Adrenal gland (tissue), 5 donors: ENCODE measurements around the gene CCDC51.
A peak's percentile ranks its signal among the peaks of the same experiment; 100 is the strongest.

ENCODE experiments used
- POLR2A ChIP-seq, 2 donors: fragments of 450-650 bp; IDR thresholded peaks; one replicate each; pipeline ENCODE4 v1.6.1; 2017; ENCODE audit warnings: antibody characterized with exemption in 2 of 2, mild to moderate bottlenecking in 2 of 2, moderate library complexity in 1 of 2
- TF ChIP-seq, protein P1 (sequence below), 6 experiments: fragments of 450-650 bp in 4 of 6; fragments of 200-600 bp in 2 of 6; sonication (generic) in 1 of 6; IDR thresholded peaks; 1 replicate in 5 of 6; 2 replicates in 1 of 6; pipeline versions ENCODE4 v1.5.1 to v1.8.0; 2016 to 2021; ENCODE audit warnings: antibody characterized with exemption in 6 of 6, mild to moderate bottlenecking in 2 of 6, moderate library complexity in 1 of 6
- donor health status: DM: no; HTN: no; CAD: no.

GRCh38 chr3:48465531-48466378 lies 25.8 kb upstream of the CCDC51 start:
- TF ChIP-seq, protein P1, sequence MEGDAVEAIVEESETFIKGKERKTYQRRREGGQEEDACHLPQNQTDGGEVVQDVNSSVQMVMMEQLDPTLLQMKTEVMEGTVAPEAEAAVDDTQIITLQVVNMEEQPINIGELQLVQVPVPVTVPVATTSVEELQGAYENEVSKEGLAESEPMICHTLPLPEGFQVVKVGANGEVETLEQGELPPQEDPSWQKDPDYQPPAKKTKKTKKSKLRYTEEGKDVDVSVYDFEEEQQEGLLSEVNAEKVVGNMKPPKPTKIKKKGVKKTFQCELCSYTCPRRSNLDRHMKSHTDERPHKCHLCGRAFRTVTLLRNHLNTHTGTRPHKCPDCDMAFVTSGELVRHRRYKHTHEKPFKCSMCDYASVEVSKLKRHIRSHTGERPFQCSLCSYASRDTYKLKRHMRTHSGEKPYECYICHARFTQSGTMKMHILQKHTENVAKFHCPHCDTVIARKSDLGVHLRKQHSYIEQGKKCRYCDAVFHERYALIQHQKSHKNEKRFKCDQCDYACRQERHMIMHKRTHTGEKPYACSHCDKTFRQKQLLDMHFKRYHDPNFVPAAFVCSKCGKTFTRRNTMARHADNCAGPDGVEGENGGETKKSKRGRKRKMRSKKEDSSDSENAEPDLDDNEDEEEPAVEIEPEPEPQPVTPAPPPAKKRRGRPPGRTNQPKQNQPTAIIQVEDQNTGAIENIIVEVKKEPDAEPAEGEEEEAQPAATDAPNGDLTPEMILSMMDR (IDR thresholded peaks at IDR 0.05): peak; percentile 40 to 95 (median 85)
- TF ChIP-seq POLR2A (IDR thresholded peaks at IDR 0.05): peak; percentile 31 to 93
